Omental fat pad (tissue), 4 donors: Measurements from ENCODE around the gene FSTL4. TPM values are rescaled to one million over a fixed set of nuclear protein-coding genes. Genes with fewer than 3 reads are reported as not detected.

ENCODE experiments used
- ATAC-seq: fragments of 150-250 bp; one replicate; pipeline ENCODE4 v1.9.1; 2016; ENCODE audit warnings: mild to moderate bottlenecking, moderate library complexity; ENCODE audit not compliant: low FRiP score
- DNase-seq: peaks from one replicate; pipeline ENCODE4 v3.0.0-alpha.2; 2019; ENCODE audit warnings: low spot score
- total RNA-seq, 4 donors: library from RNA; depleted of rRNA; stranded (reverse); fragments of >200 nt; gene quantifications; one replicate each; pipeline ENCODE4 v1.1.0, GENCODE V29; 2016
- TF ChIP-seq, protein P1 (sequence below), 3 donors: fragments of 450-650 bp; IDR thresholded peaks; one replicate each; pipeline ENCODE4 v1.5.1; 2016 to 2017; ENCODE audit warnings: antibody characterized with exemption in 3 of 3, mild to moderate bottlenecking in 3 of 3, moderate library complexity in 2 of 3

FSTL4 gene
- total RNA-seq, 4 donors from 2014 or later: 0.32 TPM; not detected in 3

- no peak for ATAC-seq
- TF ChIP-seq, protein P1, sequence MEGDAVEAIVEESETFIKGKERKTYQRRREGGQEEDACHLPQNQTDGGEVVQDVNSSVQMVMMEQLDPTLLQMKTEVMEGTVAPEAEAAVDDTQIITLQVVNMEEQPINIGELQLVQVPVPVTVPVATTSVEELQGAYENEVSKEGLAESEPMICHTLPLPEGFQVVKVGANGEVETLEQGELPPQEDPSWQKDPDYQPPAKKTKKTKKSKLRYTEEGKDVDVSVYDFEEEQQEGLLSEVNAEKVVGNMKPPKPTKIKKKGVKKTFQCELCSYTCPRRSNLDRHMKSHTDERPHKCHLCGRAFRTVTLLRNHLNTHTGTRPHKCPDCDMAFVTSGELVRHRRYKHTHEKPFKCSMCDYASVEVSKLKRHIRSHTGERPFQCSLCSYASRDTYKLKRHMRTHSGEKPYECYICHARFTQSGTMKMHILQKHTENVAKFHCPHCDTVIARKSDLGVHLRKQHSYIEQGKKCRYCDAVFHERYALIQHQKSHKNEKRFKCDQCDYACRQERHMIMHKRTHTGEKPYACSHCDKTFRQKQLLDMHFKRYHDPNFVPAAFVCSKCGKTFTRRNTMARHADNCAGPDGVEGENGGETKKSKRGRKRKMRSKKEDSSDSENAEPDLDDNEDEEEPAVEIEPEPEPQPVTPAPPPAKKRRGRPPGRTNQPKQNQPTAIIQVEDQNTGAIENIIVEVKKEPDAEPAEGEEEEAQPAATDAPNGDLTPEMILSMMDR (IDR thresholded peaks at IDR 0.05): no peak
- DNase-seq: no peak
Observed at GRCh38 chr5:133425222-133425621, 187.1 kb downstream of the FSTL4 start.

DNA sequence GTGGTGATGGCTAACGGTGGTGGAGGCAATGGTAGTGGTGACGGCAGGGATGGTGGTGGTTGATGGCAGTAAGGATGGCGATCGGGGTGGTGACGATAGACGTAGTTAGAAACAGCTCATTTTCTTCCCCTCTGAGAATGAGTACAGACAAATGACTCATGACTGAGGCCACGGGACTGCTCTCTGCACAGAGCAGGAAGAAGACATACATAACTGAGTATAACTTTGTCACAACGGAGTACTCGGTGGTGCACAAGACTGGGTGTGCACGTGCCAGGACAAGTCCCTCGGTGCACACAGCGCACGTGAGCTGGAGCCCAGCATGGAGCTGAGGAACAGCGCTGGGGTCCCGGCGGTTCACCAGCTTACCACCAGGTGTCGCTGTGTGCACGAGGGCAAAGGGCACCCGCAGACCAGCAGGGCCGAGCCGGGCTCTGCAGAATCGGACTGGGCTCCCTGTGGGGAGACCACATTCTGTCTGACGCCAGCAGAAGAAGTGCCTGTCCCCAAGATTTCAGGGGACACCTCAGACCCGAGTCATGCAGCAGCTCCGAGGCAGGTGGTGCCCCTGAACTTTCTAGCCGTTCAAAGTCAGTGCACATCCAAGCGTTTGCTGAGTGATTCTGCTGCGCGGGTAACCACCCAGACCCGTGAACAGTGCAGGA lies 188.6 kb downstream of the FSTL4 start:
- TF ChIP-seq, protein P1 (IDR thresholded peaks at IDR 0.05): peak in 1 of 3 donors; percentile 72
- no peak for ATAC-seq
- DNase-seq: peak; percentile 49

GRCh38 chr5:133423011-133423617 lies 189.2 kb downstream of the FSTL4 start:
- TF ChIP-seq, protein P1 (IDR thresholded peaks at IDR 0.05): no peak
- no peak for ATAC-seq
- no peak for DNase-seq

GRCh38 chr5:133421806-133422205 lies 190.5 kb downstream of the FSTL4 start:
- ATAC-seq: no peak

DNA sequence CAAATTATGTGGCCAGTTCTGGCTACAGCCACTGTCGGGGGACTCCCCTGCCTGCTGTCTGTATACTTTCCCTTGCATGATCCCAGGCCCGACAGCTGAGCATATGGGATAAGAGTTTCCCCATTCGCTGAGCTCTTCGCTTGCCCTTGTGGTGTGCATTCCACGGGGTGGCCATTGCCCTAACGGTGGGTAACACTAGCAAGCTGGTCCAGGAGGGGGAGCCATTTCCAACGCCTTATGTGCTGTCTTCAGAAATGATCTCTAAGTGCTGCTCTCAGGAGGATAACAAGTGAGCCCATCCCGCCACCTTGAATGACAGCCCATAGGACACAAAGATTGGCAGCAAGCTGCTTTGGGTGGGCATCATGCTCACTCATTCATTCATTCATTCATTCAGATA lies 190.9 kb downstream of the FSTL4 start:
- TF ChIP-seq, protein P1 (IDR thresholded peaks at IDR 0.05): no peak
- no peak for DNase-seq
- ATAC-seq: no peak

More at GRCh38 chr5:133421806-133422205, 190.5 kb downstream of the FSTL4 start:
- TF ChIP-seq, protein P1 (IDR thresholded peaks at IDR 0.05): no peak
- no peak for DNase-seq

- DNase-seq (no peak), ATAC-seq (no peak)
- TF ChIP-seq, protein P1 (IDR thresholded peaks at IDR 0.05): no peak
Observed at GRCh38 chr5:133420440-133421301, 191.7 kb downstream of the FSTL4 start.
